IPS DF 6.9 (cell line): ENCODE data around the gene DARS2.
"Not testable (repeated sequence)": the region's sequence is repeated elsewhere in the genome, so short reads cannot be mapped to it uniquely, and the experiment has no call there.

Source experiments
- DNase-seq: peaks from one replicate; pipeline ENCODE4 v3.0.0-alpha.2; 2013; ENCODE audit warnings: low read depth, low spot score
- H3K27ac ChIP-seq: one replicate; pipeline ENCODE4 v1.5.1; 2013; ENCODE audit warnings: low read length, control low read depth
- H3K27me3 ChIP-seq: 2 replicates; pipeline ENCODE4 v1.6.1; 2013; ENCODE audit warnings: mild to moderate bottlenecking, low read length; ENCODE audit not compliant: control insufficient read depth, insufficient read depth
- H3K36me3 ChIP-seq: 2 replicates; pipeline ENCODE4 v1.6.1; 2013; ENCODE audit warnings: low read length; ENCODE audit not compliant: control insufficient read depth, insufficient read depth
- H3K4me1 ChIP-seq: 2 replicates; pipeline ENCODE4 v1.6.1; 2013; ENCODE audit warnings: low read length; ENCODE audit not compliant: control insufficient read depth, insufficient read depth
- H3K4me3 ChIP-seq: 2 replicates; pipeline ENCODE4 v1.5.1; 2013; ENCODE audit warnings: mild to moderate bottlenecking, low read length
- H3K9me3 ChIP-seq: 2 replicates; pipeline ENCODE4 v1.6.1; 2013; ENCODE audit warnings: low read length, inconsistent platforms; ENCODE audit not compliant: control insufficient read depth, insufficient read depth
- WGBS: extraction: QIAGEN DNeasy Blood & Tissue Kit; methylation state at CpG from one replicate; pipeline ENCODE4 v1.1.7; 2013; ENCODE audit warnings: mixed read lengths, missing lambda C conversion rate; ENCODE audit not compliant: insufficient read length, insufficient coverage; 5-methylcytosine and 5-hydroxymethylcytosine counted together

DARS2 gene

DNA sequence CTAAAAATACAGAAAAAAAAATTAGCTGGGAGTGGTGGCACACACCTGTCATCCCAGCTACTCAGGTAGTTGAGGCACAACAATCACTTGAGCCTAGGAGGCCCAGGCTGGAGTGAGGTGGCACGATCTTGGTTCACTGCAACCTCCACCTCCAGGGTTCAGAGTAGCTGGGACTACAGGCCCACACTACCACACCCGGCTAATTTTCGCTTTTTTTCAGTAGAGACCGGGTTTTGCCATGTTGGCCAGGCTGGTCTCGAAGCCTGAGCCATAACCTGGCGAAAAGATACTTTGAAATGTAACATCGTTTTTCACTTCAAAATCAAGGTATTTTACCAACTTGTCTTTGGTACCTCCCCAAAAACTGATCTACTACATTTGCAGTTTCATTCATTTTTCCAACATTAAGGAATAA lies 37.3 kb downstream of the DARS2 start:
- Histone ChIP-seq H3K4me3 (no peak overlapping the region), H3K36me3 (peaks cover 37% of the 10 kb centered on the region; the same call in 1 of the 2 replicates), H3K27me3 (no peaks in the 10 kb centered on the region), H3K4me1 (no peaks in the 10 kb centered on the region), H3K9me3 (no peaks in the 10 kb centered on the region), H3K27ac (no peak overlapping the region)
- no peak for DNase-seq
- WGBS, result no CpG with 5 or more reads among the region's 7 CpGs

DNA sequence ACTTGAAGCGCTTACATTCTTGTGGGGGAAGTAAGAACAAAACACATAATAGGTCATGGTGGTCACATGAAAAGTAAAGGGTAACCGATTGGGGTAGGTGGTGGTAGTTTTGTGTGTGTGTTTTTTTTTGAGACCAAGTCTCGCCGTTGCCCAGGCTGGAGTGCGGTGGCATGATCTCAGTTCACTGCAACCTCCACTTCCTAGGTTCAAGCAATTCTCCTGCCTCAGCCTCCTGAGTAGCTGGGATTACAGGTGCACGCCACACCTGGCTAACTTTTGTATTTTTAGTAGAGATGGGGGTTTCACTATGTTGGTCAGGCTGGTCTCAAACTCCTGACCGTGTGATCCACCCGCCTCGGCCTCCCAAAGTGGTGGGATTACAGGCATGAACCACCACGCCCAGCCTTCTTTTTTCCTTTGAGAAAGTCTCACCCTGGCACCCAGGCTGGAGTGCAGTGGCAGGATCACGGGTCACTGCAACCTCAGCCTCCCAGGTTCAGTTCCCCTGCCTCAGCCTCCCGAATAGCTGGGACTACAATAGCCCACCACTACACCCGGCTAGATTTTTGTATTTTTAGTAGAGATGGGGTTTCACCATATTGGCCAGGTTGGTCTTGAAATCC lies 37.8 kb downstream of the DARS2 start:
- H3K27ac ChIP-seq, H3K27me3 ChIP-seq, H3K9me3 ChIP-seq, H3K4me3 ChIP-seq, H3K4me1 ChIP-seq, DNase-seq: not testable (repeated sequence)
- H3K36me3 ChIP-seq, result peaks cover 42% of the 10 kb centered on the region; the same call in 1 of the 2 replicates
- no CpG with 5 or more reads among the region's 13 CpGs for WGBS

DNA sequence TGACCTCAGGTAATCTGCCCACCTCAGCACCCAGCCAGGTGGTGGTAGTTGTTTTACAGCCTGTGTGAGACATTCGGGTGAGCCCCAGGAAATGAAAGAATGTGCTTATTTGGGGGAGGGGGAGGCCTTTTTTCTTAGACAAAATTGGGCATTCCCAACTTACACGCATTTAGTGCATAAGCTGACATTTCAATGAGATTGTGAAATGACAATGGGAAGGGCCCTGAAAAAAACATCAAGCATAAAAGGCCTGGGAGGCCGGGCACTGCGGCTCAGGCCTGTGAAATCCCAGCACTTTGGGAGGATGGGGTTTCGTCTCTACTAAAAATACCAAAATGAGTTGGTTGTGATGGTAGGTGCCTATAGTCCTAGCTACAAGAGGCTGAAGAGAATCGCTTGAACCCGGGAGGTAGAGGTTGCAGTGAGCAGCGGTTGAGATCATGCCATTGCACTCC lies 38.3 kb downstream of the DARS2 start:
- Histone ChIP-seq H3K4me1 (no peaks in the 10 kb centered on the region), H3K36me3 (peaks cover 39% of the 10 kb centered on the region; the same call in 1 of the 2 replicates), H3K27ac (no peak overlapping the region), H3K4me3 (no peak overlapping the region), H3K27me3 (no peaks in the 10 kb centered on the region), H3K9me3 (no peaks in the 10 kb centered on the region)
- DNase-seq, result no peak
- no CpG with 5 or more reads among the region's 8 CpGs for WGBS

DNA sequence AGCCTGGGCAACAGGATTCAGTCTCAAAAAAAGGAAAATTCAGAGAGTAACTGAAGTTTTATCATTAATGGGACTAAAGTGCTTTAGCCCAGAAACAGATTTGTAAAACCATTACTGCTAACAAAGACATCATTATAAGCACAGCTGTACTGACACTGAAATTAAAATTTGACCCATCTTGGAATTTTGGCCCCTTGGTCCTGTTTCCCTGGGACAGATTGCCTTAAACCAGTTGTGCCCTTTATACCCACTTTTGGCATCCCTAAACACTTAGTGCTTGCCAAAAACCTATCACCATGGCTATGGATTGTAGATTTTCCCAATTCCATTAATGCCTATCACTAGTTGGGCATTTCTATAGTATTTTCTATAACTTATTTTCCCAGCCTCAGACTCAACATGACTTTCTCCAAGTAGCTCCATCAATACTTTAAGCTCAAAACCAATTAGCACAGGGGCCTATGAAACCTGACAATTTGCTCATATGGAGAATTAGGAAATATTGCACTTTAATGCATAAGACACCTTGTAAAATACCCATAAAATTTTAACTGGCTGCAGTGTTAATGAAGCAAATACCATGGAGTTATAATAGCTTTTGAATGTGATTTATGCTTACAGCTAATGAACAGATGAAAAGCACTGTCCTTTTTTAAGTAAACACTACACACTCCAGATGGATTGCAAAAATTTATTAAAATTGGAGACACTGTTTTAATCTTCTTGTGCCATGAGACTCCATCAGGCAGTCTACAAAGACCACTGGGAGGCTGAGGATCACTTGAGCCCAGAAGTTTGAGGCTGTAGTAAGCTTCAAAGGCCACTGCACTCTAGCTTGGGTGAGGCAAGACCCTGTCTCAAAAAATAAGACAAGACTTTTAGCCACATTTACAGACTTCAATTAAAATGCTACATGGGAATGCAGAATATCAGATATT lies 39.0 kb downstream of the DARS2 start:
- Histone ChIP-seq H3K27me3 (no peaks in the 10 kb centered on the region), H3K9me3 (no peaks in the 10 kb centered on the region), H3K4me1 (no peaks in the 10 kb centered on the region), H3K4me3 (no peak overlapping the region), H3K36me3 (peaks cover 39% of the 10 kb centered on the region; the same call in 1 of the 2 replicates), H3K27ac (no peak overlapping the region)
- DNase-seq, result no peak

DNA sequence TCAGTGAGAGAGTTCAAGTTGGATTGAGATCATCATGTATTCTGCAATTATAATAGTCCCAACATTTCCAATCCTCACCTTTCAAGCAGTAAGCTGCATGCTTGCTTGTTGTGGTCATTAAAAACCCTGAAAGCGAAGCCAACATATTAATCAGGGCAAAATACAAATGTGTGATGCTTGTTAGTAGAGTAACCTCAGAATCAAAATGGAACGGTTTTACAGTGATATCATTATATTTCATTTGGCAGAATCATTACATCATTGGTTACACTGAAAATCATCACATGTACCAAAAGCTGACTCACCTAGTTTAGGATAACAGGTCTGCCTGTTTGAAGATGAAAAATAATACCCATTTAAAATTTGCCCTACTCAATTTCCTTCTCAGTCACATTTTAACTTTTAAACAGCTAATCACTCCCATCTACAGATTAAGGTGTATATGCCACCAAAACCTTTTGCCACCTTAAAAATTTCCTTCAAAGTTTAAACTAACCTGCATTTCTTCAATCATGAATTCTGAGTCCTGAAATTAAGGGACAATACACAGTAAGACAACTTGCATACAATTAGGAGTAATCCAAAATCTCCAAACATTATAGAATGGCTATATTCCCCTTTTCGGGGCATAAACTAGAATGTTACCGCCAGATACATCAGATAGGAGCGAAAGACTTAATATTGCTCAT lies 39.9 kb downstream of the DARS2 start:
- peaks cover 39% of the 10 kb centered on the region; the same call in 1 of the 2 replicates for H3K36me3 ChIP-seq
- DNase-seq, result no peak
- no peak overlapping the region for H3K4me3 ChIP-seq
- no peak overlapping the region for H3K27ac ChIP-seq
- no peaks in the 10 kb centered on the region for H3K4me1 ChIP-seq
- WGBS, result no CpG with 5 or more reads among the region's 5 CpGs
- no peaks in the 10 kb centered on the region for H3K9me3 ChIP-seq
- H3K27me3 ChIP-seq, result no peaks in the 10 kb centered on the region

DNA sequence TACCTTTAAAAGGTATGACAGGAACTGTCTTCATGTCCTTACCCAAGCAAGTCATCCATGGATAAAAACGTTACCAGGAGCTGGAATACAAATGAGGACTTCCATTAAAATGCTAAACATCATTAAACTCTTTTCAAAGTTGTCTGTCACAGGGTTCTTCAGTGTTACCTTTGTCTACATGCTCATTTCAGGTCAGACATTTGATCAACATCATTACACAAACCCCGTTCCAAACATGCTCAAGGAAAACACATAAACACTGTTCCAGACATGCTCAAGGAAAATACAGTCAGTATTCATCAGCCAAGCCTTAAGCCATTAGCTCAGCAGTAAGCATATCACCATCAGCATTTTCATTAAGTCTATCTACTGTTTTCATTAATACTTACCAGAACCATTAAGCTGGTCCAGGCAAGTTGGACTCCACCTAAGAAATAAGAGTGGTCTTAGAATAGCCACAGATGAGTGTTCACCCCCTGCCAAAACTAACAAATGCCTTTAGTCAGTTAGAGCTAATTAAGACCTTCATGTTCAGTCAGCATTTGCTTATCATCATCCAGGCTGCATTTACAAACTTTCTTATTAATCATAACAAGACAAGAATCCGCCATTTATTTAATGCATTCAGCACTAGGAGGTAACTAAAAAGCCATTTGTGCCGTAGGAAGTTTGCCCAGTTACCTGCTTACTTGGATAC lies 41.1 kb downstream of the DARS2 start:
- Histone ChIP-seq H3K27ac (peak overlapping the region; percentile 25), H3K4me1 (no peaks in the 10 kb centered on the region), H3K9me3 (no peaks in the 10 kb centered on the region), H3K4me3 (peak overlapping the region; percentile 98; the same call in 1 of the 2 replicates), H3K27me3 (no peaks in the 10 kb centered on the region), H3K36me3 (peaks cover 39% of the 10 kb centered on the region; the same call in 1 of the 2 replicates)
- WGBS, result no CpG with 5 or more reads among the region's 4 CpGs
- no peak for DNase-seq

DNA sequence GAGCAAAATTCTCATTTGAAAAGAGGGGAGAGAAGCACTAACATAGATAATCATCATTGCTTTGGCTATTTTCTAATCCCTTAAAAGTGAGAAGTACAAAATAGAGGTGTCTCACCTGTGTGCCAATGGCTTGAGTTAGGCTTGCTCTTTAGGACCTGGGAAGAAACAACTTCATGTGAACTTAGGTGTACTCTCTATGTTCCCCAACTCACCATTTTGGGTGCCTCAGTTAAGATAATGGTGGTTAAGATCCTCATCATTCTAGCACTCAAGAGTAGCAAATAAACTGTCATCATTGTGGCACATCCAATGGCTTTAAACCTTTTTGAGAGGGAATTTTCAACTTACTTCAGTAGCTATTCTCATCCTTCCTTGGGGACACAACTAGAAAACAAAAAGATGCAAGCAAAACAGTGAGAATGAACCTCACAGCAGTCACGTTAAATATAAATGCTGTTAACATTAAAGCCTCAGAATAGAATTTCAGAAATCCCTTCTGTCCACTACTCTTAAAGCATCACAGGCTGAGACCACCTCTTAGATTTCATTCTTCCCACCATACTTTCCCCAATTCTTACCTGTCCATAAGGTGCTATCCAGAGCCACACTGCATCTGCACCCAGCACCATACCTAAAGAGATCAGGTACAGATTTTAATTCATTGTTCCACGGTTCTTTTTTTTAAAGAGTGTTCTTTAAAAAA lies 42.1 kb downstream of the DARS2 start:
- Histone ChIP-seq H3K27me3 (no peaks in the 10 kb centered on the region), H3K36me3 (peaks cover 39% of the 10 kb centered on the region; the same call in 1 of the 2 replicates), H3K27ac (peak overlapping the region; percentile 25), H3K4me3 (peak overlapping the region; percentile 98), H3K9me3 (no peaks in the 10 kb centered on the region), H3K4me1 (no peaks in the 10 kb centered on the region)
- no CpG with 5 or more reads among the region's 2 CpGs for WGBS
- DNase-seq, result no peak

DNA sequence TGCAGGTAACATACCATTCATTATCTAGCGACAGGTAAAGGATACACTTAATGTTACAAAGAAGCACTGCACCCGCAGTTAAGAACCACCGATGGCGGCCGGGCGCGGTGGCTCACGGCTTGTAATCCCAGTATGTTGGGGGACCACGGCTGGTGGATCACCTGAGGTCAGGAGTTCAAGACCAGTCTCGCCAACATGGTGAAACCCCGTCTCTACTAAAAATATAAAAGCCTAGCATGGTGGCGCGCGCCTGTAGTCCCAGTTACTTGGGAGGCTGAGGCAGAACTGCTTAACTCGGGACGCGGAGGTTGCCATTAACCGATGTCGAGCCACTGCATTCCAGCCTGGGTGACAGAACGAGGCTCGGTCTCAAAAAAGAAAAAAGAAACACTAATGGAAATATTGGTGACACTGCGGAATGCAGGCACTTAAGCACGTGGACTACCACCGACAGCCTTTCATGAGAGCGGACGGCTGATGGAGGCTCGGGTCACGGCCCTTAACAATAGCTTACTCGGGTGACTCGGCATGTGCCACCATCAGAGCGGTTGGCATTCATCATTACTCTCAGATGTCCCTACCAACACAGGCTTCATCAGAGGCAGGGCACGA lies 42.8 kb downstream of the DARS2 start:
- H3K36me3 ChIP-seq, result peaks cover 39% of the 10 kb centered on the region; the same call in 1 of the 2 replicates
- WGBS, result no CpG with 5 or more reads among the region's 32 CpGs

DNA sequence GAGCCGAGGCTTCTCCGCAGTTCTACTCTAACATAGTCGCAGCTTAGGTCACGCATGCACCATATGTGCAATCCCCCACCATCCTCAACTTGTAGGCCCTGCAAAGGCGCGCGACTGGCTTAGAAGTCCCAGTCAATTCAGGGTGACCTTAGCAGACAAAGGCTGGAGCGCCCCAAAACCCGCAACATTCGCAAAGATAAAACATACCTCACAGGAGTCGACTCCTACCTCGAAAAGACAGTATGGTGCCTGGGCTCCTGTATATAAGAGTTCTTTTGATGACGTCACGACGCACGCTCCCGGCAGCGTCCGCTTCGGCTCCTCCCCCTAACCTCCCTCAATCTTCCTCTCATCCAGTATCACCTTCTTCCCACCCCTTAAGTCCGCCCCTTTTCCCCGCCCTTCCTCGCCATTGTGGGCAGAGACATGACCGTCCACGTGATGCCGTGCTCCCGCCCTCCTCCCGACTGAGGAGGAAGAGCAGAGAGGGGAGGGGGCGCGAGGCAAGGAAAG lies 43.3 kb downstream of the DARS2 start, which contains the start of gene GAS5:
Gene GAS5 (minus strand): TSS at position 237 of the 513 bp plus-strand sequence.
- Histone ChIP-seq H3K36me3 (peaks cover 39% of the 10 kb centered on the region; the same call in 1 of the 2 replicates), H3K4me3 (peak within 1 kb of the TSS; percentile 98), H3K4me1 (no peaks in the 10 kb centered on the region), H3K27me3 (no peaks in the 10 kb centered on the region), H3K9me3 (no peaks in the 10 kb centered on the region), H3K27ac (peak within 1 kb of the TSS; percentile 13)
- WGBS, result no CpG with 5 or more reads among the region's 30 CpGs
- peak; percentile 98 for DNase-seq

More for the DNA sequence above, 42.8 kb downstream of the DARS2 start:
- Histone ChIP-seq H3K4me3 (peak overlapping the region; percentile 98), H3K27ac (peak overlapping the region; percentile 13), H3K27me3 (no peaks in the 10 kb centered on the region), H3K9me3 (no peaks in the 10 kb centered on the region), H3K4me1 (no peaks in the 10 kb centered on the region)
- DNase-seq, result no peak
